SK-N-SH treated with all-trans-retinoic acid at 6 μM for 48 hours (cell line): ENCODE measurements around the gene PVALB.

Experiments
- BACH2 ChIP-seq: fragments of 250-450 bp; sonication (Bioruptor Pico); IDR thresholded peaks from 2 replicates; pipeline ENCODE4 v1.9.0; 2021; ENCODE audit warnings: mild to moderate bottlenecking, borderline replicate concordance
- CSDC2 ChIP-seq: fragments of 250-450 bp; sonication (Bioruptor Pico); IDR thresholded peaks from 2 replicates; pipeline ENCODE4 v1.5.0; 2020; ENCODE audit warnings: mild to moderate bottlenecking, moderate library complexity
- TSHZ2 ChIP-seq: fragments of 250-450 bp; sonication (Bioruptor Pico); IDR thresholded peaks from 2 replicates; pipeline ENCODE4 v1.5.0; 2020; ENCODE audit warnings: mild to moderate bottlenecking, moderate library complexity
- ZFP3 ChIP-seq: fragments of 250-450 bp; sonication (Bioruptor Pico); IDR thresholded peaks from 2 replicates; pipeline ENCODE4 v1.5.0; 2020; ENCODE audit warnings: mild to moderate bottlenecking, moderate library complexity
- ZNF70 ChIP-seq: fragments of 450-650 bp; formaldehyde crosslinking; IDR thresholded peaks from 2 replicates; pipeline ENCODE4 v1.5.0; 2020; ENCODE audit warnings: mild to moderate bottlenecking, moderate library complexity
- TF ChIP-seq, protein P1 (sequence below): fragments of 250-450 bp; sonication (Bioruptor Pico); IDR thresholded peaks from 2 replicates; pipeline ENCODE4 v1.8.0; 2020; ENCODE audit warnings: mild to moderate bottlenecking, moderate library complexity, borderline replicate concordance
- TF ChIP-seq, protein P2 (sequence below): fragments of 250-450 bp; sonication (Bioruptor Pico); IDR thresholded peaks from 2 replicates; pipeline ENCODE4 v1.5.1; 2021; ENCODE audit warnings: mild to moderate bottlenecking, moderate library complexity

GRCh38 chr22:36753916-36754315, 62.9 kb downstream of the PVALB start:
- TF ChIP-seq CSDC2 (no peak), TSHZ2 (no peak), BACH2 (CRISPR knock-in tag) (no peak), ZNF70 (CRISPR knock-in tag) (no peak), ZFP3 (CRISPR knock-in tag) (no peak)
- TF ChIP-seq, protein P1, sequence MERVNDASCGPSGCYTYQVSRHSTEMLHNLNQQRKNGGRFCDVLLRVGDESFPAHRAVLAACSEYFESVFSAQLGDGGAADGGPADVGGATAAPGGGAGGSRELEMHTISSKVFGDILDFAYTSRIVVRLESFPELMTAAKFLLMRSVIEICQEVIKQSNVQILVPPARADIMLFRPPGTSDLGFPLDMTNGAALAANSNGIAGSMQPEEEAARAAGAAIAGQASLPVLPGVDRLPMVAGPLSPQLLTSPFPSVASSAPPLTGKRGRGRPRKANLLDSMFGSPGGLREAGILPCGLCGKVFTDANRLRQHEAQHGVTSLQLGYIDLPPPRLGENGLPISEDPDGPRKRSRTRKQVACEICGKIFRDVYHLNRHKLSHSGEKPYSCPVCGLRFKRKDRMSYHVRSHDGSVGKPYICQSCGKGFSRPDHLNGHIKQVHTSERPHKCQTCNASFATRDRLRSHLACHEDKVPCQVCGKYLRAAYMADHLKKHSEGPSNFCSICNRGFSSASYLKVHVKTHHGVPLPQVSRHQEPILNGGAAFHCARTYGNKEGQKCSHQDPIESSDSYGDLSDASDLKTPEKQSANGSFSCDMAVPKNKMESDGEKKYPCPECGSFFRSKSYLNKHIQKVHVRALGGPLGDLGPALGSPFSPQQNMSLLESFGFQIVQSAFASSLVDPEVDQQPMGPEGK (CRISPR knock-in tag), result no peak
- TF ChIP-seq, protein P2, sequence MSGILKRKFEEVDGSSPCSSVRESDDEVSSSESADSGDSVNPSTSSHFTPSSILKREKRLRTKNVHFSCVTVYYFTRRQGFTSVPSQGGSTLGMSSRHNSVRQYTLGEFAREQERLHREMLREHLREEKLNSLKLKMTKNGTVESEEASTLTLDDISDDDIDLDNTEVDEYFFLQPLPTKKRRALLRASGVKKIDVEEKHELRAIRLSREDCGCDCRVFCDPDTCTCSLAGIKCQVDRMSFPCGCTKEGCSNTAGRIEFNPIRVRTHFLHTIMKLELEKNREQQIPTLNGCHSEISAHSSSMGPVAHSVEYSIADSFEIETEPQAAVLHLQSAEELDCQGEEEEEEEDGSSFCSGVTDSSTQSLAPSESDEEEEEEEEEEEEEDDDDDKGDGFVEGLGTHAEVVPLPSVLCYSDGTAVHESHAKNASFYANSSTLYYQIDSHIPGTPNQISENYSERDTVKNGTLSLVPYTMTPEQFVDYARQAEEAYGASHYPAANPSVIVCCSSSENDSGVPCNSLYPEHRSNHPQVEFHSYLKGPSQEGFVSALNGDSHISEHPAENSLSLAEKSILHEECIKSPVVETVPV, result no peak
